ENCODE data around the gene SPG7.
A peak's percentile ranks its signal among the peaks of the same experiment; 100 is the strongest.

Gene SPG7

DNA sequence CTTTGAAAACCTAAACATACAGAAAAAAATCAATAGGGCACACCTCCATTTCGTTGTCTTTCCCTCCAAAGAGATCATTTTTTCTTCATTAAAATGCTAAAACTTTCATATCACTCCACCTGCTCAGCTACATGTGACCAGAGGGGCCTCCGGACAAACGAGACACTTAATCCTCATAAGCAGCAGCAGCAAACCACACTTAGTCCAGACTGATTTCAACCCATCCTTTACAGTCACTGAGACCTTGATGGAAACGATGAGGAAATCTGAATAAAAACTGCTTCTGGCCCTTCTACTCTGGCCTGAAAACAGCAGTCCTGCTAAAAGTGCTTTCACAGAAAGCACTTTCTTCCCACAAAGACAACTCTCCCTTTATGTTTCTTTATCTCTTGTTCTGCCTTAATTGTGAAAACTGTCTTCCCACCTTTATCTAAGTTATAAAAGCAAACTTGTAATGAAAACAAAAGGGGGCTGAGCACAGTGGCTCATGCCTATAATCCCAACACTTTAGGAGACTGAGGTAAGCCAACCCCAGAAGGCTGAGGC is 22.4 kb upstream of the SPG7 start:
- no peak for DNase-seq

DNA sequence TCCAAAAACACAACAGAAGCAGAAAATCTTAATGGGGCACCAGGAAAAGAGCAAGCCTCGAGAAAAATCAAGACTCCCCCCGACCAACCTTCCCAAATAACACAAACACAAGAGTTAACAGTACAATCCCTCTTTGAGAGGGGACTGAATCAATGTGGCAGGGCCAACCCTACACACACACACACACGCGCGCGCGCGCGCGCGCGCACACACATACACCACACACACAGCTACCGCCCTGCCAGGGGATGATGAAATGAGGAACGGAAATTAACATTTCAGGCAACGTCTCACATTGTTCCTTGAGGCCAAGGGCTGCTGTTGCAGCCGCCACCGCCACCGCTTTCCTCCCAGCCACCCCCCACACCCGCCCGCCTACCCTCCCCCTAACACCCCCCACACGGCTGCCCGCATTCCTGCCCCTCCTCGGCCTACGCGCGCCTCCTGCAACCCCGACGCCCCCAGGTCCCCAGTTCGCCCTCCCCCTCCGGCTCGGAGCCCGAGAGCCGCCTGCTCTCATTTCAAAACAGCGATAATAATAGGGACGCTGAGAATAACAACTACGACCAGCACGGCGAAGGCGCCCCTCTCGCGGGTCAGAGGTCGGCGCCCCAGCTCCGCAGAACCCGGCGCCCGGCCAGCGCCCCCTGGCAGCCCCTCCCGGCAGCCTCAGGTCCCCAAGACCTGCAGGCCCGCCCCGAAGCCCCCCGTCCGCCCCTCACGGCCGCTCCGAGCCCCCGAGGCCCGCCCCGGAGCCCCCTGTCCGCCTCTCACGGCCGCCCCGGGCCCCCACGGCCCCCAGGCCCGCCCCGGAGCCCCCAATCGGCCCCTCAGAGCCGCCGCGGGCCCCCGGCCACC is 18.9 kb upstream of the SPG7 start:
- DNase-seq: peak; percentile 84

DNA sequence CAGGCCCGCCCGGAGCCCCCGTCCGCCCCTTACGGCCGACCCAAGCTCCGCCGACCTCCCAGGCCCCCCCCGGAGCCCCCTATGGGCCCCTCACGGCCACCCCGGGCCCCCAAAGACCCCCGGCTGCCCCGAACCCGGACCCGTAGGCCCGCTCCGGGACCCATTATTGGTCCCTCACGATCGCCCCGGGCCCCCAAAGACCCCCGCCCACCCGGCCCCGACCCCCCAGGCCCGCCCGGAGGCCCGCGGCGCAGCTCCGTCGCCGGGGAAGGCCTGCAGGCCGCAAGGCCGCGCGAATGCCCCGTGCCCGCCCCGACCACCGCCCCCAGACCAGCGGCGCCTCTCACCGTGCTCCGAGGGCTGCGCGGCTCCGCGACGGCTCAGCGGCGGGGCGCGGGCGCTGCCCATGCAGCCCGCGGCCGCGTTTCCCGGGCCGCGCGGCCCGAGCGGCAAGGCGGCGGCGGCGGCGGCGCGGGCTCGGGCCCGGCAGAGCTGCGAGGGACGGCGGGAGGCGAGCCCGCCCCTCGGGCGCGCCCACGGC is 18.2 kb upstream of the SPG7 start:
- DNase-seq: no peak

DNA sequence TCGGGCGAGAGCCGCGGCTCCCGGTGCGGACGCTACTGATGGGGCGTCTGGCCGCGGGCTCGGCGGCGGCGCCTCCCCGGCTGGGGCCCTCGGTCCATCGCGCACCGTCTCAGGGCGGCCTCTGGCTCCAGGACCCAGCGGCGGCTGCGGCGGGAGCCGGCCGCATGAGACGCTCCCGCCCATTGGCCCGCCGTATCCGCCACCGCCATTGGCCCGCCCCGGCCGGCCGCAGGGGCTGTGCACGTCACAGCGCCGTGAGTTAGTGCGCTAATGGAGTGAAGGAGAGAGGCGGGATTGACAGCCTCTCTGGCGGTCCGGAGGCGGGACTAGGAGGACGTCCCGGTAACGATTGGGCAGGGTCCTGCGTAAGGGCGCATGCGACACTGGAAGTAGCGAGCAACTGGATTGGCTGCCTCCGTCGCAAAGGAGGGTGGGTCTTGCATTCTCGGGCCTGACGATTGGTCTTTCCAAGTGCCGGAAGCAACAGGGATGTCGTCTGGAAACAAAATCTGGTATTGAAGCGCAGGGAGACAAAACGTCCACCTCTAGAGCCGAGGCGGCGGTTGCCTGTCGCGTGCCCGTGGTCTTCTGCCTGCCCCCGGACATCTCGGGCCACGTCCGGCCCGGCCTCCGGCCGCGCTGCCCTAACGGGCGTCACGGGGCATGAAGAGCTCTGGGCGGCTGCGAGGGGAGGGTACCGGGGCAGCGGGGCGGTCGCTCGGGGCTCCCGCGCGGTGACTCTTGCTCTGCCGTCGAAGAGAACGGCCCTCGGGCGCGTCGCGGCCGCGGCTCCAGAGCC is 17.6 kb upstream of the SPG7 start, which contains the start of gene ANKRD11:
ANKRD11 (minus strand) TSS at position 123 of the 799 bp plus-strand sequence. CDS start 173,542 bp downstream, outside the sequence.
- peak; percentile 97 for DNase-seq

DNA sequence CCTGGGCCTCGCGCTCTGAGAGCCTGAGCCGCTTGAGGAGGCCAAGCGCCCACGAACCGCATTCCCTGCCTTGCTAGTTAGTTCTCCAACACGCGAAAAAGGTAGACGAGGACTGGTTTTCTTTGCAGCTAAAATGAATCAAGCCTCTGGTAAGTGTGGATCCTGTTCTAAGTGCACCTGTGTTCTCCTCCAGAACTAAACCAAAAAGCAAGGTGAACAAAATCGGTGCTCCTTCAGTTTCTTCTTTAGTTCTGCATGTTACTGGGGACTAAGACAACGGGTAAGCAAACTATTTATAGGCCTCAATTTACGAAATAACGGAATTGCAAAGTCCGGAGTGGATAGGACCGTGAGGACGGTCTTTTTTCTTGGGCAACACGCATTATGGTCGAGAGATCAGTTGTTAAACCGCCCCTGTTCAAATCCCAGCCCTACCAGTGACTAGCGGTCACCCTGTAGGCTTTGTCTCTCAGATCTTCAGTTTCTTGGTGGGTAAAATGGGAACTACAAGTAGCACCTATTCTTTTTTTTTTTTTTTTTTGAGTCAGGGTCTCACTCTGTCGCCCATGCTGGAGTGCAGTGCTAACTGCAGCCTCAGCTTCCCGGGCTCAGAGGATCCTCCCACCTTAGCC is 16.8 kb upstream of the SPG7 start:
- no peak for DNase-seq

DNA sequence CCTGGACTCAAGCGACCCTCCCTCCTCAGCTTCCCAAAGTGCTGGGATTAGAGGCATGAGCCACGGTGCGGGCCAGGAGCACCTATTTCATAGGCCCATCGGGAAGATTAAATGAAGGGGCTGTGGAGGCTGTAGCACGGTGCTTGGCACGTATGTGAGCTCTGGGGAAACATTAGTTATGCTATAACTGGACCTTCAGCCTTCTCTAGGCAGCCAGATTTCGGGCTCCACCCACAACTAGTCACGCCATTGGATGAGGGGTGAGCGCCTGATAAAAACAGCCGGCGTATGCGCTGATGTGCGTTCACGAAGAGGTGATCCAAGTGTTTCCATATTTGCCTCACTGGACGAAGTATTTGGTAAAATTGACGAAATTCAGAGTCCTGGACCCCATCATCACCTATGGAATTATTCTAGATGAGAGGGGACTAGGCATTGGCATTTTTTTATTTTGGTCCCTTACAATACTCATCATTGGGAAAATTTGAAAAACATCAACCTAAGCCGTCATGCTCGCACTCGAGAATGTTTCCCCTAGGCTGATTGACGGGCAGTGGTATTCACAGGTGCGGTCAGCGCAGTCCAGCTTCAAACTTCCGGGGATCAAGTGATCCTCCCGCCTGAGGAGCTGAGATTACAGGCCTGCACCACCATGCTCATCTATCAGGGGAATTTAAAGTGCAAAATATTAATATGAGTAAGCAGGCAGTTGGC is 16.1 kb upstream of the SPG7 start:
- no peak for DNase-seq

DNA sequence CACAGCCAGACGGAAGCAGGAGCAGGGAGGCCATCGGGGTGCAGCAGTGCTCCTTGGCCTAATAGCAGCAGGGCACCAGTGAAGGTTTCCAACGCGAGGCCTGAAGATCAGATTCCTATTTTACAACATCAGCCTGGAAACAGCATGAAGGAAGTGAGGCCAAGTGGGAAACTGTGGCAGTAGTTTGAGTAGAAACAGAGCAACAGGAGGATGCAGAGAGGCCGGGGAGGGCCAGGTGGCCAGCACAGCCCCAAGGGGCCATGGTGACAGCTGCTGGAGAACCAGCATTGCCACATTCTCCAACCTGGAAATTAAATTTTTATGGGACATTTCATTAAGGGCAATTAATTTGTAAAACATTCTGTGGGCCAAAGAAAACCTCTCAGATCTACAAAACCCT is 14.4 kb upstream of the SPG7 start:
- DNase-seq: no peak

DNA sequence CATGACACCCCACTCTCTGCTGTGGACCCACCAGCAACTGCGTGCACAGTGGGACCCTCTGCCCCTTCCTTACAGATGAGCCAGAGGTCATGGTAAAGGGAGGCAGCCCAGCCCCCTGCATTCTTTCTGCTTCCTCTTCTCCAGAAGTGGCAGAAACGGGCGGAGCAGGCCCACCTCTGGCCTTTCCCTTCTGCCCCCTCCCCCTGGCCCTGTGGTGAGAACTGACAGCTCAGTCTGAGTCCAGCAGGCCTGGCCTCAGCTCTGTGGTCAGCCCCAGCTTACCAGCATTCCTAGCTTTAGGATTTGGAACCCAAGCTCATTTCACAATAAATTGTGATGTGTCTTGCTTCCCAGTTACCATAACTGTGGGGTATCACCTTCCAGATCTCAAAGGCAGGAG is 13.1 kb upstream of the SPG7 start:
- DNase-seq: no peak

DNA sequence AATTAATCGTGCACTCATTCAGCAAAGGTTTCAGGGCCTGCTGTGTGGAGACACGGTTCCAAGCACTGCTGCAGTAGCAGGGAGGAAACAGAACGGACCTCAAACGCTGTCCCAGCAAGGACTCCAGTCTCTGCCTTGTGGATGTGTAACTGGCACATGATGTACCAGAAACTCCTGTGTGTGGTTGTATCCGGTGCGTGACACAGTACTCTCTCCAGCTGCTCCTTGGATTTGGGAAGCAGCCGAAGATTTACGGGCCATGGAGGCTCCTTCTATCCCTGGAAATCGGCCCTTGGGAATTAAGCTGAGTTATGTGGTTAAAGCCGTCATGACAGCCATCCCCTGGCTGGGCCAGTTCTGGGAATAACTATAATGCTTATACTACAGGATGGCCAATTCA is 9.4 kb upstream of the SPG7 start:
- DNase-seq: no peak

DNA sequence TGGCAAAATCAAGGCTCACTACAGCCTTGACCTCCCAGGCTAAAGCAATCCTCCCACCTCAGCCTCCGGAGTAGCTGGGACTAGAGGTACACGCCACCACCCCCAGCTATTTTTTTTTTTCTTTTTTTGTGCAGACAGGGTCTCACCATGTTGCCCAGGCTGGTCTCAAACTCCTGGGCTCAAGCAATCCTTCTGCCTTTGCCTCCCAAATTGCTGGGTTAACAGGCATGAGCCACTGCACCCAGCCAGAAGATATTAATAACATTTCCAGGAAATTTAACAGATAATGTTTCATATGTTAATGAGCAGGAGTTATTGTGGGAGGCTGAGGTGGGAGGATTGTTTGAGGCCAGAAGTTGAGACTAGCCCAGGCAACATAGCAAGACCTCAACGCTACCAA is 8.4 kb upstream of the SPG7 start:
- DNase-seq: no peak

DNA sequence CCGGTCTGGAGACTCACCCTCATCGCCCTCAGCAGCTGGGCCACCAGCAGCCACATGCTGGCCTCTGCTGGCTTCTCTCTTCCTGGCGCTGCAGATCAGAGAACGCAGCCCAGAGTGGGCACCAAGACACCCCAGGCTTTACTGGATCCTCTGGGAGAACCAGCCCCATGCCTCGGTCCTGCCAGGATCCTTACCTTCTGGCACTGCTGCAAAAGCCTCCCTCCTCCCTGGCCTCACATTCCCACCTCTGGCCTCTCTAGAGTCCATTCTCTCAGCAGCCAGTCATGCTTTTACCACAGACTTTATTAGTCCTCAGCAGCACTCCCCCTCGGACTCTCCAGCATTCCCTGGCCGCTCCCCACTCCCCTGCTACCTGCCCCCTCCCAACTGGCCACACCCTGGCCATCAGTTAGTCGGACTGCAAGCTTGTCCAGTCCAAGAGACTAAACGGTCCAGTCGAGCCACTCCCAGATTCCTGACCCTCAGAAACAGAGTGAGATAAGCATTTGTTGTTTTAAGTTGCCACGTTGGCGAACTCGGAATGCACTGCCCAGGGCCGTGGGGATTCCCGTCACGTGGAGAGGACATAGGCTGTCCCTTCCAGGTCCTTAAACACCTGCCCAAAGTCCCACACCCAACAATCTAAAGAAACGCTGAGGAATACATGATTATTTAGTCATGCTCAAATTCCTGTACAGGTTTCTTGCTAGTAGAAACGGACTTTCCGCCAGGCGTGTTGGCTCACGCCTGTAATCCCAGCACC is 5.9 kb upstream of the SPG7 start:
- DNase-seq: no peak

DNA sequence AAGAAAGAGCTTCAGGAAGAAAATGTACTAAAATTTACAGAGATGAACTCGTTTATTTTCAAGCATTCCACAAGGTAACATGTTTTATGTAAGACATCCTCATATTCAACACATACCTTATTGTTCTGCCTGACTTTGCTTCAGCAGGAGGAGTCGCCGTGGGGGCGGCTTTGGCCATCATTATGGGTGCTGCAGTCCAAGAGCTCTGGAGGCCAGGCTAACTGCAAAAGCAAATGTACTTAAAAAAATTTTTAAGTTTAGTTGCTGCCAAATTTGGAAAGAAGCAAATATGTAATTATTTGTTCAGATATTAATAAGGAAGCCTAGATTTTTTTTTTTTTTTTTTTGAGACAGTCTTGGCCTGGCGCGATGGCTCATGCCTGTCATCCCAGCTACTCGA is 4.1 kb upstream of the SPG7 start:
- DNase-seq: no peak

DNA sequence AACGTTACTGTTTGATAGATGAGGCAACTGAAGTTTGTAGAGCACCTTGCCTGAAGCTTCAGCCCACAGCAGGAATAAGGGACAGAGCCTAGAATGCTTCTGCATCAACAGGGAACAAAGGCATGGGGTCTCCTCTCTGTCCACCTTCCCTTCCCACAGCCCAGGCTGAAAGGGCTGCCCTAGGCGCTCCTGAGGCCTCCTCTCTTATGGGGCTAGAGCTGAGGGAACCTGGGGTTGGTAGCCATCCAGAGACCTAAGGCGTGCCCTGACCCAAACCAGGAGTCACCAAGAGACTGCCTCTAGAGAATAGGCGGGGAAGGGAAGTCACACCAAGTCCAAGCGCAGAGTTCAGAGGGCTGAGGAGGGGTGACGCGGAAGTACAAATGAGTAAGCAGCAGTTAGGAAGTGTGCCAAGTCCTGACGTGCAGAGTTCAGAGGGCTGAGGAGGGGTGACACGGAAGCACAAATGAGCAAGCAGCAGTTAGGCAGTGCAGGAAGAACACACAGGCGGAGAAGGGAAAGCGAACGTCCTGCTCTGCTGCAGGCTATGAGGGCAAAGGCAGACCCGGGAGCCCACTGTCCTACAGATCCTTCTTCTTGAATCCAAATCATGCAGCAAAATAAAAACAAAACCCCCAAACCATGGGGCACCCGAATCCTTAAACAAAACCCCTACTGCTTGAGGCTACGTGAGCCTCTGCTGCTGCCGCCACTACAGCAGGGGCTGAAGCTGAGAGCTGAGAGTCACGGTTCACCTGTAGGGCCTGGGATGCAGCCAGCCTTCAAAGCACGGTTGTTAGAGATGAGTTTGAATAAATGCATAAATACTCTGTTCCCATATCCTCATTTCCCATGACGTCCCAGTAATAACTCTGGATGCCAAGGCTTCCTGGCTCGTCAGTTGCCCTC is 2.7 kb upstream of the SPG7 start:
- DNase-seq: no peak

DNA sequence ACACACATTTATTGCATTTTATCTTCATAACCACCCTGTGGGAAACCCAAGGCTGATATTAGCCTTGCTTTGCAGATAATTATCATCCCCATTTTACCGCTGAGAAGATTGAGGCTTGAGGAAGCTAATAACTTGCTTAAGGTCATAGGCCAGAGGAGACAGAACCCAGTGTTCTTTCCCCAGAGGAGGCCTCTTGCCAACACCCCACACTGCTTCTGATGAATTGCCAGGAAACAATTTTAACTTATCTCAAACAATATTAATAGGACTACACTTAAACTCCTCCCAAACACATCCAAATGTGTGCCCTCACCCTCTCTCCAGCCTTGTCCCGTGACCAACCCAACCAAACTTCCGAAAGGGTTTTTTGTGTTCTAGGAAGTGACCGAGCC is 2.1 kb upstream of the SPG7 start:
- DNase-seq: no peak

DNA sequence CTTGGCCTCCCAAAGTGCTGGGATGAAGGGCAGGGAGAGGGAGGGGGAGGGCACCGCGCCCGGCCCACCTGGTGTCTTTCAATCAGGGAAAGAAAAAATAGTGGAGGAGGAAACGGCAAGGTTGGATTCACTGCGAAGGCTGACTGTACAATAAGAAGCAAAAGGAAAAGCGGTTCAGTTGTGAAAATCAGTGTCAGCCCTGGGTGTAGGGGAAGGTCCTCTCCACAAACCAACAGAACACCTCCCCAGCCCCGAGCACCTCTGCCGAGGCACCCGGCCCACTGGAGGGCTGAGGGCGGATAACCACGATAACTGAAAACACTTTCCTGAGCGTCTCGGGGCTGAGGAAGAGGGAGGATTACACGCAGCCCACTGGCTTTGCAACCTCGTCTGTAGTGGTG is 1.4 kb upstream of the SPG7 start:
- DNase-seq: no peak

DNA sequence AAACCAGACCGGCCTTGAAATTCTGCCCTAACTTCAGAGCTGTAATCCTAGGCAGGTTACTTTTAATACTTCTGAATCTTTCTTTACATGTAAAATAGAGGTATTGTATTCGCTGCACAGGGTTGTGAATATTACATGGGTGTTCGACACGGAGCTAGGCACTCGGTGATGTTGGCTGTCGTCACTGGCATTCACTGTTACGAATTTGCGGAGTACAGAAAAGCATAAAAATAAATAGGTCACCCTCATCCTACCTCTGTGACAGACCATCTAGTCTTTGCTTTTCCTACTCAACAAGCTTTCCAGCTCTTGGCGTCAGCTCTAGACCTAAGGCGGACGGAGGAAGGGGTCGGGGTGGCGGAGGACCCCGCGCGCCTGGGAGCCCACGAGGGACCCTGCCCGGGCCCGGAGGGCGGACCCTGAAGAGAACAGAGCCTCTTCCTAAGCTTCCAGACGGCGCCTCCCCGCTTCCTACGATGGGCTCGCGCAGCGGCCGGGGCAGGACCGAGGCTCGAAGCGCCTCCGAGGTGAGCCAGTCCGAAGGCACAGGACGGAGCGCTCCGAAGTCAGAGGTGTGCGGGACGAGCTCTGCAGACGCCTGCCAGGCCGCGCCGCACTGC is 879 bp upstream of the SPG7 start:
- DNase-seq: no peak

DNA sequence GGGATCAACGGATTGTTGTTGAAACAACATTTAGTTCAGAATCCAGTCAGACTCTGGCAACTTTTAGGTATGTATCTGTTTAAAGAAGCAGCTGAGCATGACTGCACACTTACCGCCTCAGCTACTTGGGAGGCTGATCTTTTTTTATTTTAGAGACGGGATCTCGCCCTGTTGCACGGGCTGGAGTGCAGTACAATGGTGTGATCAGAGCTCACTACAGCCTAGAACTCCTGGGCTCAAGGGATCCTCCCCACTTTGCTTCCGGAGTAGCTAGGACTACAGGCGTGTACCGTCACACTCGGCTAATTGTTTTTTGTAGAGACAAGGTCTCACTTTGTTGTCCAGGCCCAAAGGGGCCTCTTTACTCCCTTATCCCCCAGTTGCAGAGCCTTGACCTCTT is 2.3 kb downstream of the SPG7 start:
- DNase-seq: no peak

DNA sequence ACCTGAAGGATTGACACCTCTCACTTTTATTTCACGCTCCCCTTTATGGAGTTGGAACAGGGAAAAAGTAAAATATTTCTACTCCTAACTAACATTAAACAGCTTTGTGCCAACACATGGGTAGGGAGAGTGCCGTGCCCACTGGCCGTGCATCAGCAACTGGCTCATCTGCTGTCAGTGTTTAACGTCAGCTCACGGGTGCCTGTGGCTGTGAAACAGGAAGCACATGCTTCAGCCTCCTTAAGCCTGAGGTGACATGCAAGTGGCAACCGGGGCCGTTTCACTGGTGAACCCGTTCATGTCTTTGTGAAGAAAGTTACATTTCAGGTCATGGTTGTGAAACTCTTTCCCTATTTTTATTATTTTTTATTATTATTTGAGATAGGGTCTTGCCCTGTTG is 3.2 kb downstream of the SPG7 start:
- DNase-seq: no peak

DNA sequence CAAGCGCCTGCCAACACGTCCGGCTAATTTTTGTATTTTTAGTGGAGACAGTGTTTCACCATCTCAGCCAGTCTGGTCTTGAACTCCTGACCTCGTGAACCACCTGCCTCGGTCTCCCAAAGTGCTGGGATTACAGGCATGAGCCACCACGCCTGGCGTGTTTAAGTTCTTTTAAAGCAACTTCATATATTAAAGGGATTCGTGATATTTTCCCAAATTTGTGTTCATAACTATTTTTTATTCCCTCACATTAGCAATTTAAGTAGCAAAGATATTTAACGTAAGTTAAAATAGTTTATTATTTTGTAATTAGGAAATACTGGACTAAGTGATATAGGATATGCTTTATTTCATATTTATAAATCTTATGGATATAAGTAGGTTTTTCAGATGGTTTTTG is 4.2 kb downstream of the SPG7 start:
- DNase-seq: no peak

DNA sequence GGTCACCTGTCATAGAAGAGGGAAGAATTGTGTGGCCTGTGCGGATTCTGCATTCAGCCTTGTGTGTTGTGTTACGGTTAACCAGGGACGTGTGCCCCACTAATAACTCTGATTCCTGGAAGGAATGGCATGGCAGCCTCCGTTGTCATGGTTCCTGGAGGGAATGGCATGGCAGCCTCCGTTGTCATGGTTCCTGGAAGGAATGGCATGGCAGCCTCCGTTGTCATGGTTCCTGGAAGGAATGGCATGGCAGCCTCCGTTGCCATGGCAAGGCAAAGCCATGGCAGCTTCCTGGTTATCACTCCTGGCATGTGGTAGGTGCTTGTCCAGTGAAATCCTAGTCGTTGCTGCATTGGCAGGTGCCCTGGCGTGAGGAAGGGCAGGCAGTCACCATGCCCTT is 8.9 kb downstream of the SPG7 start:
- DNase-seq: no peak
